Fibroblast of skin of left quadriceps (primary cell): ENCODE data around the gene HOXA3.

ENCODE experiments used
- DNase-seq, 2 experiments: peaks; one replicate each; pipeline ENCODE4 v3.0.0-alpha.2; 2013; ENCODE audit warnings: low read depth in 2 of 2

Gene HOXA3

GRCh38 chr7:27166531-27167505, 14.4 kb upstream of the HOXA3 start:
- peak in 1 of 2 experiments; percentile 71 for DNase-seq

- DNase-seq: peak in 1 of 2 experiments; percentile 82
These were observed 13.7 kb upstream of the HOXA3 start for GRCh38 chr7:27165996-27166530.

- DNase-seq: peak; percentile 95 to 96
These were observed 13.0 kb upstream of the HOXA3 start, which contains the start of gene HOXA9 for GRCh38 chr7:27165089-27165995. Gene HOXA9, minus strand, starts transcription at chr7:27165537. Its CDS starts 80 bp downstream, at chr7:27165457.

GRCh38 chr7:27164367-27165088, 12.1 kb upstream of the HOXA3 start:
- no peak for DNase-seq

- DNase-seq: no peak
These were observed 11.6 kb upstream of the HOXA3 start for GRCh38 chr7:27164045-27164366.

GRCh38 chr7:27163288-27164044, 11.1 kb upstream of the HOXA3 start:
- no peak for DNase-seq

- DNase-seq: no peak
These were observed 10.3 kb upstream of the HOXA3 start for GRCh38 chr7:27162561-27163287.

- no peak for DNase-seq
These were observed 9.6 kb upstream of the HOXA3 start for GRCh38 chr7:27161721-27162560.

- DNase-seq: no peak
These were observed 8.9 kb upstream of the HOXA3 start for GRCh38 chr7:27161214-27161720.

GRCh38 chr7:27160546-27161213, 8.3 kb upstream of the HOXA3 start:
- peak in 1 of 2 experiments; percentile 68 for DNase-seq

GRCh38 chr7:27160145-27160545, 7.8 kb upstream of the HOXA3 start:
- DNase-seq: no peak

- no peak for DNase-seq
These were observed 7.1 kb upstream of the HOXA3 start for GRCh38 chr7:27159266-27160144.

- DNase-seq: no peak
These were observed 6.3 kb upstream of the HOXA3 start for GRCh38 chr7:27158436-27159265.

- no peak for DNase-seq
These were observed 5.5 kb upstream of the HOXA3 start for GRCh38 chr7:27157702-27158431.

GRCh38 chr7:27156916-27157701, 4.7 kb upstream of the HOXA3 start:
- DNase-seq: no peak
